OCI-M1 (cell line): ENCODE measurements around the gene PRR9.
A peak's percentile ranks its signal among the peaks of the same experiment; 100 is the strongest.

ENCODE experiments used
- DNase-seq: peaks from one replicate; lab custom pipeline; 2025; lab: John Stamatoyannopoulos, UW

PRR9 gene

GRCh38 chr1:153229076-153229829, 11.9 kb downstream of the PRR9 start:
- DNase-seq: peak; percentile 67

- no peak for DNase-seq
Observed at GRCh38 chr1:153231363-153231762, 14.0 kb downstream of the PRR9 start.

- no peak for DNase-seq
Observed at GRCh38 chr1:153231785-153232184, 14.4 kb downstream of the PRR9 start.

- no peak for DNase-seq
Observed at GRCh38 chr1:153232553-153232952, 15.2 kb downstream of the PRR9 start.

GRCh38 chr1:153233448-153233847, 16.1 kb downstream of the PRR9 start:
- peak; percentile 58 for DNase-seq

GRCh38 chr1:153238527-153238926, 21.1 kb downstream of the PRR9 start:
- peak; percentile 29 for DNase-seq

- DNase-seq: no peak
Observed at GRCh38 chr1:153242160-153242559, 24.8 kb downstream of the PRR9 start.

- DNase-seq: no peak
Observed at GRCh38 chr1:153245466-153245865, 28.1 kb downstream of the PRR9 start.

- DNase-seq: no peak
Observed at GRCh38 chr1:153246018-153246417, 28.6 kb downstream of the PRR9 start.

GRCh38 chr1:153246825-153247224, 29.4 kb downstream of the PRR9 start:
- DNase-seq: no peak

- DNase-seq: no peak
Observed at GRCh38 chr1:153248176-153248879, 30.9 kb downstream of the PRR9 start.

- no peak for DNase-seq
Observed at GRCh38 chr1:153250166-153250565, 32.8 kb downstream of the PRR9 start.

- no peak for DNase-seq
Observed at GRCh38 chr1:153251087-153251486, 33.7 kb downstream of the PRR9 start.

- peak; percentile 58 for DNase-seq
Observed at GRCh38 chr1:153251562-153251961, 34.2 kb downstream of the PRR9 start.

GRCh38 chr1:153251988-153252387, 34.6 kb downstream of the PRR9 start:
- DNase-seq: no peak

- DNase-seq: no peak
Observed at GRCh38 chr1:153253076-153253475, 35.7 kb downstream of the PRR9 start.

GRCh38 chr1:153253693-153254092, 36.3 kb downstream of the PRR9 start:
- DNase-seq: peak; percentile 35

- DNase-seq: no peak
Observed at GRCh38 chr1:153259387-153259786, 42.0 kb downstream of the PRR9 start, which contains the start of gene LORICRIN. LORICRIN (plus strand) TSS chr1:153259687; CDS start chr1:153260950, 1,263 bp downstream.

GRCh38 chr1:153260585-153261280, 43.3 kb downstream of the PRR9 start:
- DNase-seq: no peak

GRCh38 chr1:153261281-153262069, 44.1 kb downstream of the PRR9 start:
- no peak for DNase-seq

GRCh38 chr1:153262070-153262366, 44.6 kb downstream of the PRR9 start:
- DNase-seq: no peak

GRCh38 chr1:153262462-153263157, 45.2 kb downstream of the PRR9 start:
- DNase-seq: no peak
